HG03095 (cell line): ENCODE results near the gene GATA6.

ENCODE experiments used
- ATAC-seq: cut with Tn5 transposase; IDR thresholded peaks from one replicate; pipeline ENCODE4 v1.9.1; 2021; ENCODE audit warnings: moderate library complexity; ENCODE audit not compliant: unreplicated experiment

The GATA6 gene

DNA sequence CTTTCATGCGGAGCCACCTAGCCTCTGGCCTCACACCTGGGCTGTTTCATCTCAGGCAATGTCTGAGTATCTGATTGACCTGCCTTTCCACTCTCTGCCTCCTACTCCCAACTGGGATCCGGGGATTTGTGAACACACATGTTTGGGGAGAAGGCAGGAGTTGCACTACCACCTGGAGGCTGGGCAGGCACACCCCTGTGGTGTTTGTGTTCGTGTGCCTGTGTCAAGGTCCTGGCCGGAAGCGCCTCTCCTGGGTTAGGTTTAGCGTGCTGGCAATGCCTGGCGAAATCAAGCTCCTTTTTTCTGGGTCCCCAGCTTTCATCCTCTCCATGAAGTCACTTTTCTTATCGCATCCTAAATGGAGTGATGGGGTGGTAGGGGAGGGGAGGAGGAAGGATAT, 63.9 kb downstream of the GATA6 start:
- no peak for ATAC-seq

GRCh38 chr18:22238036-22238435, 68.6 kb downstream of the GATA6 start:
- no peak for ATAC-seq

- no peak for ATAC-seq
Measured at GRCh38 chr18:22238681-22239080, 69.3 kb downstream of the GATA6 start.

DNA sequence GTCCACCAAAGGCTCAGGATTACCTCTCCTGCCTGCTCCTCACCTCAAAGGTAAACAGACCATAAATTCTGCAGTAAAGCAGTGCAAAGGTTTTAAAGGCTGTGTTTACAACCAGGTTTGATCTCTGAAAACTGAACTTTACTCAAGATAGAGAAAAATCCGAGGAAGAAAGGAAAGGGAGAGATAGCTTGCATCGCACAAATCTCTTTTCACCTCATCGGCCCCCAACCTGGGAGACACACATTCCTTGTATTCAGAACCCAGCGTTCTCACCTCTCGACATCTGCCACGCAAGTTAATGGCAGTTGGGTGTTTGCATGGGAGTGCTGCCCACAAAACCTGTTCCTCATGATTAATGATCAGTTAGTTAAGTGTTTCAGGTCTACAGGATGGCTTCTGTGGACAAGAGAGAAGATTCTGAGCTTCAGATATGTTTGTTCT, 72.6 kb downstream of the GATA6 start:
- ATAC-seq = no peak

GRCh38 chr18:22243513-22243912, 74.1 kb downstream of the GATA6 start:
- ATAC-seq = no peak

DNA sequence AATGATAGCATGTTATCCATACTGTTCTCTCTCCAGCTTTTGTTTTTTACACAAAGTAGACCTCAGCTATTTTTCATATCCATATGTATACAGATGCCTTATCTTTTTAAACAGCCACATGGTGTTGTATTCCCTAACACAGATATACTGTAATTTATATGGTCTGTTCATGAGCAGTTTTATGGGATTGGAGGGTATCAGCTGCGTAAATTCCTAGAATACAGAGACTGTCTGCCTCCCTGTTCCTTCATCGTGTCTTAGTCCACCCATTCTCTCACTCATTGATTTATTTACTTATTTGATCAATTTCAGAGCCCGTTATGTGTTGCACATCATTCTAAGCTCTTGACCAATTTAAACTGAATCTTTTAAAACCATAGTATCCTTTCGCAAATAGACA, 80.6 kb downstream of the GATA6 start:
- no peak for ATAC-seq

GRCh38 chr18:22250591-22250996, 81.2 kb downstream of the GATA6 start:
- ATAC-seq = no peak
